HG02678 (cell line): Measurements from ENCODE around the gene COL4A5.
"Not testable (repeated sequence)": the region's sequence is repeated elsewhere in the genome, so short reads cannot be mapped to it uniquely, and the experiment has no call there.

Source experiments
- ATAC-seq: cut with Tn5 transposase; IDR thresholded peaks from one replicate; pipeline ENCODE4 v1.9.1; 2021; ENCODE audit warnings: mild to moderate bottlenecking, moderate library complexity; ENCODE audit not compliant: unreplicated experiment

Gene COL4A5

DNA sequence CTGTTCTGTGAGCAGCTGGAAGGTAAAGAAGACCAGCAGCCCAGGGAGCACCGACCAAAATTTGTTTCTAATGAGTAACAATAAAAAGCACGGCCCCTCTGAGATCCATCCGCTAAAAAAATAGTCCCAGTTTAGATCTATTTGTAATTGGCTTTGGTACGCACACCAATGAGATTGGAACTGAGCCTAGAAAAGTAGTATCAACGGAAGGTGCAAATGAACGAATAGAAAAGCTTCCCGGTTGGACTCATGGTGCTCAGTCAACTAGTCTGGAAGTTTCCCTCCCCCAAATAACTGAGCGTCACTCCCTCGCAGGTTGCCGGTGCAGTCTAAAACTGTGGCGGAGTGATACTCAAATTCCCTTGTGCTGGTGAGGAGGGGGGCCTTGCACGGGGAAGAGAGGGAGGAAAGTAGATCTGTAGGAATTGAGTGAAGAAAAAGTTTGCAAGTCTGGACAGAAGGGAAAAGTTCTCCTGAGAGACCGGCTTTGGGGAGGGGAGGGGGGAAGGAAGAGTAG lies at the start of gene COL4A5:
Gene COL4A5, plus strand, starts transcription at position 413 of the 517 bp plus-strand sequence. CDS start 288 bp downstream, outside the sequence.
- no peak for ATAC-seq

DNA sequence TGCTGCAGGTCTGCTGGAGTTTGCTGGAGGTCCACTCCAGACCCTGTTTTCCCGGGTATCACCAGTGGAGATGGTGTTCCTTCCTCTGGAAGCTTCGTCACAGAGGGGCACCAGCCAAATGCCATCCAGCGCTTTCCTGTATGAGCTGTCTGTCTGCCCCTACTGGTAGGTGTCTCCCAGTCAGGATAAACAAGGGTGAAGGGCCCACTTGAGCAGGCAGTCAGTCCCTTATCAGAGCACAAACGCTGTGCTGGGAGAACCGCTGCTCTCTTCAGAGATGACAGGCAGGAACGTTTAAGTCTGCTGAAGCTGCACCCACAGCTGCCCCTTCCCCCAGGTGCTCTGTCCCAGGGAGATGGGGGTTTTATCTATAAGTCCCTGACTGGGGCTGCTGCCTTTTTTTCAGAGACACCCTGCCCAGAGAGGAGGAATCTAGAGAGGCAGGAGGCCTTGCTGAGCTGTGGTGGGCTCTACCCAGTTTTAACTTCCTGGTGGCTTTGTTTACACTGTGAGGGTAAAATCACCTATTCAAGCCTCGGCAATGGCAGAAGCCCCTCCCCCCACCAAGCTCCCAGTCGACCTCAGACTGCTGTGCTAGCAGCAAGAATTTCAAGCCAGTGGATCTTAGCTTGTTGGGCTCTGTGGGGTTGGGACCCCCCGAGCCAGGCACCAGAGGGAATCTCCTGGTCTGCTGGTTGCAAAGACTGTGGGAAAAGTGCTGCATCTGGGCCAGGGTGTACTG lies 48.5 kb upstream of the COL4A5 start:
- not testable (repeated sequence) for ATAC-seq

DNA sequence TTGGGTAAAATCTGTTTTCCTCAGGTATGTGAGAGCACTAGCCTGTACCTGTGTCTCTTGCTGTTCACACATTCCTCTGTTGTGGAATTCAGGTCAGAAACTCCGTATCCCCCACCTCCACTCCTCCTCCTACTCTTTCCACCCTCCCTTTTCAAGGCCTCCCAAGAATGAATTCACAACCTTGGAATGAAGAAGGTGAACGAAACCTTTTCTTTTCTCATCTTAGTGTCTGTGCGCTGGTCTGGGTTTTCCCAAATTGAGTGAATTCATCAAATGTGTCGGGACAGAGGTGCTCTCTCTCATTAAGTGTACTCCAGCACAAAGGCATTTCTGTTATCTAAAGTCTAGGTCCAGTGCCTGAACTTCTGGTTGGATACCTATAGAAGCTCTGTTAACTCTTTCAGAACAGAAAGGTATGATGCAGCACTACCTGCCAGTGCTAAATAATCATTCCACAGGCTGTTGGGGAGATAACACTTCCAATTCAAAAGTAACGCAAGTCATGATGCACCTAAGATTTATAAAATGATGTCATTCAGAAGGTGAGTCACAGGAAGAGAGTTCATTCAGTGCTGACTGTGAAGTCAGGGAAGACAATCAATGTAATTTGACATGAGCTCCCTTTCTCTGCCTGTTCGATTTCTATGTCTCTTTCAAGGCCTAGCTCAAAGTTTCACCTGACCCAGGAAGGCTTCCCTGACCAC lies 43.3 kb upstream of the COL4A5 start:
- no peak for ATAC-seq

DNA sequence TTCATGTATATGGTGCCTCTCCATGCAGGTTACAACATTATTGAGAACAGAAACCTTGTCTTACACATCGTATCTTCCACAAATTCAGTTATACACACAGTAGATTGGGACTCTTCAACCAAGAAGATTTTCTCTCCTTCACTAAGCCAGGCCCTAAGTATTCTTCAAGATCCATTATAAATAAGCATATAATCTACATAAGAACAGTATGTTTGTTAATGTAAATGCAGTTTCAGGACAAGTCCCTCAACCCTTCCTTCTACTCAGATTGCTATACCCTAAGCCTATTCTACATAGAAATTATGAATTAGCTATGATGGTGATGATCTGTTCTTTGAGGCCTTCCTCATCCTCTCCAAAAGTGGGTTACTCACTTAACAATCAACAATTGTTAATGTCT lies 42.7 kb upstream of the COL4A5 start:
- no peak for ATAC-seq

DNA sequence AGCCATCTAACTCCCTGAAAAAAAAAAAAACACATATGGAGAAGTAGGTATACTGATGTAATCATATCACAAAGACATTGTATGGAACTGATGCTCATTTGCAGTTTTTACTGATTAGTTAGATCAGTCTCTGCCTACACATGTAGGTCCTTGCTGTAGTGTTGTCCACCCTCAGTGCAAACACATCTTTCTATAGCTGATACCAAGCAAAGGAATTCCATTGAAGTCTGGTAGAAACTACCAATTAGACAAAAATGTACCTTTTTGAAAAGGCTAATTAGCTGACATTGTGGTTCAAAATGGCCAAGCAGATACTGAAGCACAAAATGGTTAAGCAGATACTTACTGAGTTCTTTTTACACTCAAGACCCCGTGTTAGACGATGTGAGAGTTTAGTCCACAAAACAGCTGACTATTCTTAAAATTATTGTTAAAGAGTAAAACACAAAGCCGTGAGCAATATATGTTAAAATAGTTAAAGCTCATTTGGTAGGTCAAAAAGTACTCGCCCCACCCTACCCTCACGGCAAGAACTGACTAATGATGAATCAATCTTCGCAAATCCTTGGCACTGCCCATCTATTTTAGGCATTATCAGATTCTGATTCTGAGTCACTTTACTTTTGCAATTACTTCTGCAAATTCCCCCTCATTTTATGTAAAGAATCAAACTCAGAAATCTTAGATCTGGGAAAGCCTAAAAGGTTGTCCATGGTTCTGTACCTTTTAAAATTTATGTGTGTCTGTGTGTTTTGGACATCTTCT lies 41.8 kb upstream of the COL4A5 start:
- ATAC-seq, result no peak

DNA sequence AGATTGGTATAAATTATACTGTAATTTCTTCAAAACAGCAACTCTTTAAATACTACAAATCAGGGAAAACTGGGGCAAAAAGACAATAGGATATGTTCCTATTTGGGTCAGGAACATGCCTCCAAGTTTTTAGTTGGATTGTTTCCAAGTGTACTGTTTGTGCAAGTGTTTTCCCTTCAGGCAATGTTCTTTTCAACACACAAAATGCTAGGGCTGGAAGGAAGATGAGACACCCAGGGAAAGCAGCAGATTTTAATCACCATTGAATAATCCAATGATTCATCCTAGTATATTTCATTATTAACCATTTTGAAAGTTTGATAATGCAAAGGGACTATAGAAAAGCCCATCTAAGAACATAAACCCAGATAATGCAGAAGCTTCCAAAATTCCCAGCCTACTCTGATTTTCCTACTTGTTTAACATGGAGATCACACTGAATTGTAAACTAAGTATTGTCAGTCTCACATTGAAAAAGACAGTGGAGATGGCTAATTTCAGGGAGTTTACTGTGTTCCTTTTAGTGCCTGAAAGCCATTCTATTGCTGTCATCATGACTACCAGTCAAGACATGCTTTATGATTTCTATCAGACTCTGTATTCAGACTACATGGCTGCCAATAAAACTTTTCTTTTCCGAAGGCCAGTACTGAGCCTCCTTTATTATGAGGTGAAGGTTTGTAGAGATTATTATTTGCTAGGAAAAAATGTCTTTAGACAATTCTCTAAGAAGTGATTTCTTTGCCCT lies 40.0 kb upstream of the COL4A5 start:
- no peak for ATAC-seq

DNA sequence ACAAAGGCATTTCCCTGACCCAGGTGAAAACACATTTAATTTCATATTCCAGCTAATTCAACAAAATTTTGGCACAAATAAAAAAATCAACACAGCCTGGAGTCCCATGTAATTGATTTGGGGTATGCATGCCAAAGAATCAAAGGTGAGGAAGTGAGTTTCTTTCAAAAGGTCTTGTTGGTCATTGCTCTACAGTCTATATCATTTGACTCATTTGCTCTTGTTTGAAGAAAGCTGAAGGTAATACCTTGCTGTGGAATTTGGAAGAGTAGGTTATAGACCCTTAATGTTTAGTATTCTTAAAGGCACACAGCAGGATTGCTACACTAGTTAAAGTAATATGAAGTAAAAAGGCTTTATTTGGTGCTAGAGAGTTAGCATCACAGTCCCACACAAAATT lies 26.9 kb upstream of the COL4A5 start:
- ATAC-seq, result no peak

DNA sequence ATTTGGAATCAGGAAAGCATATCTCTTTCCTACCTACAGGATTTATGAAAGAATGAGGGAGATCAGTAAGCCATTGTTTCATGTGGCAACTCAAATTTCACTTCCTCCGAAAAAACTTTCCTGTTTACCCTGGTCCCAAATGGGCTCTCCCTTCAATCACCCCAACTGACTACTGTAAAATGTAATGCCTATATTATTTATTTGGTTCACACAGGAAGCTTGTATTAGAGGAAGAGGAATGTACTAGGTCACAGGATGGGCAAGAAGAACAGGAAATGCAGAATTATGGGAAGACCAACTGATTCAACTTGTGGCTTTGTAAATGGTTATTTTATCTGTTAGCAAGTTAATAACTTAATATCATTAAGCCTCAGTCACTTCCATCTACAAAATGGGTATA lies 24.5 kb upstream of the COL4A5 start:
- ATAC-seq, result no peak

DNA sequence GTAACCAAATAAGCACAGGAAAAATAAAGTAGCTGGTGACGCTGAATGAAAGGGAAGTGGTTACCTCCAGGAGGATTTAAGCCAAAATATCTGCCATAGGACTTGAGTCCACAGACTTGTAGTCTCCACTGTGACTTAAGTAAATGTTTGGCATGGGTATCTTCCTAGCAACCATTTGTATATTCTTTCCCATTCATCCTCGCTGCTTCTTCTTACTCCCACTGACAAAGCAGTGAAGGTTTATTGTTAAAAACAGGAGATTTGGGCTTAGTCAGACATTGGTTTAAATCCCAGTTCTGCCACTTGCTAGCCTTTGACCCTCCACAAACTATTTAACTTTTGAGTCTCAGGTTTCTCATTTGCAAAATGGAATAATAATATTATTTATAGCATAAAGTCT lies 23.7 kb upstream of the COL4A5 start:
- no peak for ATAC-seq

DNA sequence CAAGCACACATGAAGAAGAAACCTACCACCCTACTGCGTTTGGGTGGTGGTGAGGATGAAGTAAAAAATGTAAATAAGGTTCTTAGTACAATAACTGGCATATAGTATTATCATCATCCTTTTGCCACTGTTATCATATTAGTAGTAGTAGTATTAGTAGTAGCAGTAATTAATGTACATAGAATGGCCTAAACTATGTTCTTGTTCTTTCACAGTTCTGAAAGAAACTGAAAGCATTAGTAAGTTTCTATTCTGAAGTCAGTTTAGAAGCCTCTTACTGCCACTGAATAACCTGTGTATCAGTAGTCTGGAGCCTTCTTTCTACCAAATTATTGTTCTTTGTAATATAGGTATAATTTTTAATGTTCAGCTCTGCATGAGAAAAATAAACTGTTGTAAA lies 22.4 kb upstream of the COL4A5 start:
- ATAC-seq, result no peak

DNA sequence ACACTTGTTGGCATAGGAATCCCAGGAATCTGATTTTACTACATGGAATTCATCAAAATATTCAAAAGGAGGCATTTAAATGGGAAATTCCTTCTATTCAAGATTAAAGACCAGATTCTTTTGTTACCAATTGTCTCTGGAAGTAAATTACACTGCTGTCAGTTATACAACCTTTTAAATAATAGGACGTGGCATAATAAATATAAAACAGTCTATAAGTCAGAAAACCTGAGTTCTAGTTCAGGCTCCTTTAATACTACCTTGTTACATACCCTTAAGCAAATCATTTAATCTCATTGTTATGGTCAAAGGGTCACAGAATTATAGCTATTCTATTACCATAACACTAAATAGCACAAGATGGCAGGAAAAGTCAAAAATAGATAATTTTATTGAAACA lies 20.2 kb upstream of the COL4A5 start:
- ATAC-seq, result no peak

DNA sequence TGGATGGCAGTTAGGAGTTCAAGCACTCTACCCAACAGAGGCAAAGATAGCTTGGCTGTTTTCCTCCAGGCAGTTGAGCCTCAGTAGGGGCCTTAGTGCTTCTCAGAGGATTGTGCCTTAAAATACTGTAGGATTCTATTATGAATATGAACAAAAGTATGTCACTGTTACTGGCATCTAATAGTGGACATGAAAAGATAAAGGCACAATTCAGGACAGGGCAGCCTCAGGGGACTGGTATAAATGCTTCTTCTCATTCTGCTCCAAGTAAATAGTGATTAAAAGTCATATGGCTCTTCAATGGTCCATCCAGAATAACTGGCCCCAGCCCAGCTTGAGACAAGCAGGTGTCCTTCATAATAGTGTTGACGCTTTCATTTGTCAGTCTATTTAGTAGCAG lies 19.2 kb upstream of the COL4A5 start:
- ATAC-seq, result no peak

DNA sequence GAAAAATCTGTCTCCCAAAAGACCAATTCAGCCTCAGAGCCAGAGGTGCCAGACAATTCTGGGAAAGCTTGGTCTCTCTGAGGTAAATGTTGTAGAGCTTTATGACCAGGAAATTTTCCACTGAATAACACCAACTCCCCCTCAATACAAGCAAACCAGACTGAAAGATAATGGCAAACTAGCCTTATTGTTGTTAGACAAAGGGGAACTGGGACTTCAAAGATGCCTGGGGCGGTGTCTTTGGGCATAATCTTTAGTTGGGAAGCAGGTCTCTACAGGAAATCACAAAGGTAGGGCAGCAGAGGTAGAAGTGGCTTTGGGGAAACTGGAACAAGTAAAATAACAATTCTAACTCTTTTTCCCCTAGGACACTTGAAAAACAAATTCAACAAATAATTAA lies 13.4 kb upstream of the COL4A5 start:
- ATAC-seq, result no peak

DNA sequence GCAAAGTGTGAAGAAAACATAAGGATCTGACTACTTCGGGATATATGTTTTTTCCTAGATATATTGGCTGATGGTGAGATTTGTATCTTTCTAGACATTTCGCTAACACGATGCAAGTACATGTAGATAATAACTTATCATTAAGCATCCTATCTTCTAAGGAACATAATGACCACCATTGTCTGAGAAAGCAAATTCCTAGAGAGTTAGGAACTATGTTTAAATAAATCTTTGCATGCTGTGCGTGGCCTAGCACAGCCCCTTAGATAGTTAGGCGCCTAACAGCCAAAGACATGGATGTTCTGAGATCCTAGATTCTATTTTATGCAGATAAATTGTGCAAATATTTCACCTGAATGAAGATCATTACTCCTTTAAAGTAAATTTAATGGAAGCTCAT lies 4.4 kb upstream of the COL4A5 start:
- ATAC-seq, result no peak

DNA sequence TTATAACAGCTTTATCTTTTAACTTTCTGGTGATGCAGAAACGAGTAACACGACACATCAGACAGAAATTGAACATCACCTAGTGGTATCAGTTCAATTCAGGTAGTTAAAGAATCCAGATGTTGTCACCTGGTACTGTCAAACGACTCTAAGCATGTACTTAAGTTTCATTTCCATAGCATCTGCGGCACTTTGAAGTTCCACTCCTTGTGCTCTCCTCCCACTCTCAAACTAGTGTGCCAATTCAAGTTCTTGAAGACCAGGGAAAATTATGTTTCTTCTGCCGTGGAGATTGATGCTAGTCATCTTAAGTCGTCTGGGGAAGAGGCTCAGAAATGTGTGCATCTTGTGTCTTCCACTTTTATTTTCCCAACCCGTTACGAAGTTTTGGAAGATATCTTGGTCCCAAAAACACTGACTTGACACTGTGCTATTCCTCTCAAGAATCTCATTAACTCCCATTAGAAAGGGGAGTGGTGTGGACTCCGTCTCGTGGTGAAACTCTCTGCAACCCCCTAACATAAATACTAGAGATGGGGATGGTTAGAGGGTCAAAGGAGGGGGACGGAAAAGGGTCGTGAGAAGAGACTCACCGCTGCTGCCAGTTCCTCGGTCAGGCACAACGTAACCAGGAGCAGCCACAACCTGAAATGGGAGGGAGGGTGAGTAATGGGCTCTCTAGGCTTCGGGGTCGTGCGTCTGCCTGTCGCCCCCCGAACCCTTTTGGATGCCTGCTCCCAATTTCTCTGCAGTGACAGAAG lies 2.1 kb upstream of the COL4A5 start:
- ATAC-seq, result no peak

DNA sequence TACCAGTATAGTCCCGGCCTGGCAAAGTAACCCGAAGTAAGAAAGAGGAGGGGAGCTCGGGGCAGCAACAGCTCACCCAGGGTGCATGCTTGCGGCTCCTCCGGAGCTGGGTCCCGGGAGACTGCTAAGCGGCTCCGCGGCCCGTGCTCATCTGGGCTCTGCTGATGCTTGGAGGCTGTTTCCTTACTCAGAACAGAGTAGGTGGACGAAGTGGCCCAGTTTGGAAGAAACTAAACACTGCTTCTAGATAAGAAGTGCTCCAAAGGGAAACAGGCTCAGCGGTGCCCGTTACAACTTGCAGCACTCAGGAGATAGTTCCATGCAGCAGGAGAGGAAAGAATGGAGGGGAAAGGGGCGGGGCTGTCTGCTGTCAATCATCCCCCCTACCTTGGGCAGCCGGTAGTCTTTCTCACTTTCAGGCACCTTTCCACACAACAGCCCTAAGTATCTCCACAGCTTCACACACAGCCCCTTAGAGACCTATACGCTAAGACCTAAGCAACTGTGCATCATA lies 1.5 kb upstream of the COL4A5 start, which contains the start of gene COL4A6:
Gene COL4A6, minus strand, starts transcription at position 313 of the 514 bp plus-strand sequence. Its CDS starts 226 bp downstream, at position 87.
- ATAC-seq, result no peak

DNA sequence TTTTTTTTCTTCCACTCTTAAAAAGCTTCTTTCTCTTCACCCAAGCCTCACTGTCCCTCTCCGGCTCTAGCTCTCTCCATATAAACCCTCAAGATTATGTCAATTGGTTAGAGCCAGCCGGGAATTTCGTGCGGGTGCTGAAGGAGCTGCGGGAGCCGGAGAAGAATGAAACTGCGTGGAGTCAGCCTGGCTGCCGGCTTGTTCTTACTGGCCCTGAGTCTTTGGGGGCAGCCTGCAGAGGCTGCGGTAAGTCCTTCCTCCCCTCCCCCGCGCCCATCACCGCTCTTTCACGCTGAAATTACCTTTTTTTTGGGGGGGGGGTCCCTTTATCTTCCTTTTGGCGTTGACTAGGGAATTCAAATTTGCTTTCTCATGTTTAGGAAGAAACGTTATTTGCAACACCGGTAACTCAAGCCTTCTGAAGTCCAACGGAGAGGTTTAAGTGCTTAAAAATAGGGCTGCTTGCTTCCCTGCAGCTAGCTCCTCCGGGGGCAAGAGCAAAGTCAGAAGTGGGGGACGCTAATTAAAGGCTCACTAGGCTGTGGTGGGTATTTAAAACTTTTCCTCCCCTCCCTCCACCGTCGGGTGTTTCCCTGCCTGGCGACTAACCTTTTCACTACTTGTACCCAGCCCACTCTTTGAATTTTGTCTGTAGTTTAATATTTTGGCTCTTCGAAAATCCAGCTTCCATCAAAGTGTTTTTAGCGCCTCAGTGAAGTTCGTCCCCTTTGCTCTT lies 491 bp downstream of the COL4A5 start:
- ATAC-seq, result no peak

DNA sequence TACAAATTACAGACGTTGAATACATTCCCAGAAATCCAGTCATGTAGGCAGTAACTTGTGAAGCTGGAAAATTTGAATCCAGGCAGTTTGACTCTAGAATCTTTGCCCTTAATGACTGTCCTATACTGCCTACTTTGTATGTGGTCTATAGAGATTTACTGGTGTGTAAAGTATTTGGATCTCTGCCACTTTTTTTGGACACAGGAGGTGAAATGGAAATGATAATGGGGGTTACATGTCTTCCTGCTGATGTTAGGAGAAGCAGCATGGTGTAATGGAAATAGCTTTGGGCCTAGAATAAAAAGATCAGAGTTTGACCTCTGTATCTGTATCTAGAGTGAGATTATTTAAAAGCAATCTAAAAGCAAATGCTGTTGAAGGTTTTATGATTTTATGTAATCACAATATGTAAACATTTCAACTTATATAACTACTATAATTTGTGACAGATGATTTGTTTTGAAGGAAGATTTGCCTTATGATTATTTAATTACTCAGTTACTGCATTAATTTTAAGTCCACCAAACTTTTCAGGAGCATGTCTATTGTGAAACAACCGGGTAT lies 3.3 kb downstream of the COL4A5 start:
- ATAC-seq, result no peak

DNA sequence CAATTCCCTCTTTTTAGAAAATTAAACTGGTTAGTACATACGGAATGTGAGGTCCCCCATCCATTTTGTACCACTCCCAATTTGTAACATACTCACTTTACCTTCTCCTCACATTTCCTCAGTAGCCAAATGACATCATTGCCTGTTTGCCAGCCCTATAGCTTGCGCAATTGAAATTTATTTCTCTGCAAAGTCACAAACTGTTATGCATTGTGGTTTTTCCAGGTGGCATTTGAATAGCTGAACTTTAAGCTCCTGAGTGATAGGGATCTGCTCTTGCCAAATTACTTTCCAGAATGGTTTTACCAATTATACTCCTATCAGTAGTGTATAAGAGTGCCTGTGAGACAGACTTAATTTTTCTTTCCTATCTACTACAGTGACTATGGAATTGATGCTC lies 7.7 kb downstream of the COL4A5 start:
- ATAC-seq, result no peak
